HG02798 (cell line): ENCODE results near the gene CTDP1.
"Not testable (repeated sequence)": the region's sequence is repeated elsewhere in the genome, so short reads cannot be mapped to it uniquely, and the experiment has no call there.

Source experiments
- ATAC-seq: cut with Tn5 transposase; IDR thresholded peaks from one replicate; pipeline ENCODE4 v1.9.1; 2021; ENCODE audit warnings: mild to moderate bottlenecking; ENCODE audit not compliant: unreplicated experiment, poor library complexity

Gene CTDP1

DNA sequence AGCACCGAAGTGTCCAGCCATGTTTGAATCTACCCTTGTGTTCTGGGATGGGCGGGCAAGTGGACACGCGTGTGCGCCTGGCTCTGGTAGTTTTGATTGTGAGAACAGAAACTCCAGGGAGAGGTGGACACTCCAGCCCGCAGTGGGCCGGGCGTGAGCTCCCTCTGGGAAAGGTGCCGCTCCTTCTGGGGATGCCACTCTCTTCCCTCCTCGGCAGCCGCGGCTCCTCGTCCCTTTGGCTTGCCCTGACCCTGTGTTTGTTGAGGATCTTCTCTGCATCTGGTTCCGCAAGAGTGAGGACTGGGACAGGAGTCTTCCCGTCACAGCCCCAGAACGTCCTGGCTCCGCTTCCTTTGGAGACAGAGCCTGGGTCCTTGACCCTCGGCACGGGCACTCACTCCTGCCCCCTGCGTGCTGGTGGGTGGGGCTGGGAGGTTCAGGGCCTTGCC, 1.3 kb downstream of the CTDP1 start:
- no peak for ATAC-seq

DNA sequence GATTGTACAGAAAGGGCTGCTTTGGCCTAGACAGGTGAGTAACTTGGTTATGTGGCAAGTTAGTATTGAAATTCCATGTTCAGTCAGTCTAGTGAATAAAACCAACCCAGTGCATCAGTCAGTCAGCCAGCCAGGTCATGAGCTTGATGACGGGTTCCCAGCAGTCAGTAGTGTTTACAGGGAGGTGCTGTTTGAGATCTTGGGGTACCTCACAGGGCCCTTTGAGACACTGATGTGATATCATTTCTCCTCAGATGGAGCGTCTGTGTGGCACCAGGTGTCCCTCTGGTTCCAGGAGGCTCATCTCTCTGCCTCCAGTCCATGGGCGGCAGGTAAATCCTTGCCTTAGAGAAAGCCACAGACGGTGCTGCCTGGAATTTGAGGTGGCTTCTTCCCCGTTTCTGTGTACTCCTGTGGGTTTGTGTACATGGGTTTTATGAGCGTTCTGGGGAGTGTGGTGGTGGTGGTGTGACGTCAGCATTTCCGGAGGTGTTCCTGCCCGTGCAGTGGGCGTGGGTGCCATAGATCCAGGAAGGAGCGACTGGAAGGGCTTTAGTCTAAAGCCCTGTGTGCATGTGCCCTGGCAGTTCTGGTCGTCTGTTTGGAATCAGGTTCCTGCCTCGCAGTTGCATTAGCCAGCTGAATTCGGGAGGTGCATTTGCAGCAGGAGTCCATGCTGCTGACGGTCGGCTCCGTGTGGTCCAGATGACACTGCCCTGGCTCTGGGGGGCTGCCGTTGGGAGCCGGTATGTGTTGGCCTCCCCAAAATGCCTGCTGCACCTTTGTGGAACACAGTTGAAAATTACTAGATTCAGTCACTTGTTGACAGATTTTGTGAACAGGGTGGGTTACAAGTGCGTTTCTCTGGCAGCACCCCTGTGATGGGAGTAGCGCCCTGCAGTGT, 2.1 kb downstream of the CTDP1 start:
- ATAC-seq = no peak

DNA sequence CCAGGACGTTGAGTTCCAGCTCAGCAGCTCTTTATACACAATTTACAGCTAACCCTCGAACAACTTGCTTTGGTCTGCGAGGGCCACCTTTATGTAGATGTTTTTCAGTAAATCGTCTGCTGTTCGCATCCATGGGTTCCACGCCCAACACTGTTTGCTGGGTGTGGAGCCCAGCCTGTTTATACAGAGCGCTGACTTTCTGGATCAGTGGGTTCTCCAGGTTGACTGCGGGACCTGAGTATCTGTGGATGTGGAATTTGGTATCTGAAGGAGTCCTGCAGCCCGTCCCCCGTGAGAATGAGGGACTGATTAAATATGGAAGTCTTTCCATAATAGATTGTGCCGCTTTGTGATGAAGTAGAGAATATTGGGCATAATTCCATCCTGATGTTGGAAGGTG, 2.9 kb downstream of the CTDP1 start:
- no peak for ATAC-seq

DNA sequence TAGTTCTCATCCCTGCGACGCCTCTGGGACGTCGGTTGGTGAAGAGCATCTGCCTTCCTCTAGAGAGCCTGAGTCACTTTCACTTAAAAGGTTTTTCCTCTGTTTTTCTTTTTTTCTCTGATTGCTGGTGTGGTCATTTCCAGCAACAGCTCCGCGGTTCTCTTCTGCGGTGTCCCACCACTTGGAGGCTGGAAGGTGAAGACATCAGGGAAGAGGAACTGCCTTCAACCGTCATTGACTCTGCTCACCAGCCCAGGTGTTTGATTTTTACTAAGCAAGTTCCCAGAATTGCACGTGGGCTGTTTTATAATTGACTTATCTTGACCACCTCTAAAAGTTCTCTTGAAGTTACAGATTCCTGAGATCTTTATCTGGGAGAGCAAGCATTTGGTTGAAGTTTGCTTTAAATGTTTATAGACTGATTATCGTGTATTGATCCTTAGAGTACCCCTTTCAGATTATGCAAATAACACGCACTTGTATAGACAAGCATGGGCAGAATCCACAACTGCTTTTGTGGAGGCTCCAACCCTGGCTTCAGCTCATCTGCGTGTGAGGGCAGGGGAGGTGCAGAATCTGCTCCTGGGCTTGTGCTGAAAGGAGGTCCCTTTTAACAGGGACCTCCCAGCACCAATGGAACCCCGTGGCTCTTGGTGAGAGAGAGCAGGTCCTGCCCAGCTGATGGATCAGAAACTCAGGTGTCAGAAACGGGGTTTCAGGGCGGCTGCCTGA, 3.5 kb downstream of the CTDP1 start:
- no peak for ATAC-seq

DNA sequence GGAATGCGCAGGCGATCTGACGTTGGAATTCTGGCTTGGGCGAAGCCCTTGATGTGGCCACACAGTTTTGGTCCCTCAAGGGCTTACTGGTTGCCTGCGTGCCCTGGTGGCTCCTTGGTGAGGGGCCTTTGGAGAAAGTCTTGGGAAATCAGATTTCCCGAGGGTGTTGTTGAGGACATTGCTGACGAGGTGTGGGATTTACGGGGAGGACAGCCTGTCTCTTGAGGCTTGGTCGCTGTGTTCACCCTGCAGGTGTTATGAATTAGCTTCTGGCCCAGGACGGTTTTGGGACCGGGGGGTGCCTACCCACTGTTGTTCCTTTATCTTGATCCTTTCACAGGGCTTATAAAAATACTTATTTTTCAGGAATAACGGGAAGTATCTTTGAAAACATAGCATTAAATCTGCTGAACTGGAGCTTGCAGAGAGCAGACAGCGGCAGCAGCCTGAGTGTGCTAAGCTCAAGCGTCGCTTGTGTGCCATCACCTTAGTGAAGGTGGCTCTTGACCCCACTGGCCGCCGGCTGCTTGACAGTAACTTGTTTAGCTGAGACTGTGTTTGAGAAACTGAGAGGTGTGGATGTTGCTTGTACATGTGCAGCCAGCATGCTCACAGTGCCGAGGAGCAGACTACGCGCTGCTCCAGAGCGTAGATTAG, 4.2 kb downstream of the CTDP1 start:
- ATAC-seq = no peak

DNA sequence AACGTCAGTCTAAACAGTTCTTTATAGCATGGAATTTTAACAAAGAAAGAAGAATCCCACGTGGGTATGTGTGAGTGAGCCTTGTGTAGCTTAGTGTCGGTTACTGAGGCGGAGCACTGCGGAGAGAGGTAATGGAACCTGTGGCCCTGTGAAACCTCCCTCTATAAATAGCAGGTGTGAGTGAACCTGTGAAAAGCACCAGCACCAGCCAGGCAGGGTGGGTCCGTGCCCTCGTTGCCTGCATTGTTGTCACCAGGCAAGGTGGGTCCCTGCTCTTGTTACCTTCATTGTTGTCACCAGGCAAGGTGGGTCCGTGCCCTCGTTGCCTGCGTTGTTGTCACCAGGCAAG, 4.7 kb downstream of the CTDP1 start:
- no peak for ATAC-seq

DNA sequence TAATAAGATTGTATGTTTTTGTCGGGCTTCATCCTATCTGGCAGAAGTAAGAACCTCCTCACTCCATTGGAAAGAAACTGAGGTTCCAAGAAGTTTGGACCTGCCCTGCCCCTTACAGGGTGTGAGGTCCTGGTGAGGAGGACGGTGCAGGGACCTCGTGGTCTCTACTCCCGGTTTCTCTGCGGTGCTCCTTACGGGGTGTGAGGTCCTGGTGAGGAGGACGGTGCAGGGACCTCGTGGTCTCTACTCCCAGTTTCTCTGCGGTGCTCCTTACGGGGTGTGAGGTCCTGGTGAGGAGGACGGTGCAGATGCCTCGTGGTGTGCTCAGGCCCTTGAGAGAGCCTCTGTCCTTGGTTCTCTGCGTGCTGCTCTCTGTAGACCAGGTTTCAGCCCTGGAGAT, 5.2 kb downstream of the CTDP1 start:
- no peak for ATAC-seq

DNA sequence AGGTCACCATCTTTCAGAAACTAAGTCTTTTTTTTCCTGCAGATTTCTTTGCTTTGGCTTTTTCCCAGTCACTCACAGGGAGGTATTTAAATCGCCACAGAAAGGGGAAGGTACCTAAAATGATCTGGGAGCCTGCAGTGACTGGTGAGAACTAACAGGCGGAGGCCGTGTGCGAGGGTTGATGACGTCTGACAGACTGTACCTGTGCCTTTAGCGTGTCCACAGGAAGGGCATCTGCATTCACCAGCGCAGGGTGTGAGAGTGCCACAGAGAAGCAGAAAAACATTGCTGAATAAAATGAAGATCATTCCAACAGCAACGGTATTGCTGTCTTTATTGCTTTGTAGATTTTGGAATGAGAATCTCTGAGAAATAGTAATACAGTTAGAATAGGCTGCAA, 5.7 kb downstream of the CTDP1 start:
- ATAC-seq = no peak

DNA sequence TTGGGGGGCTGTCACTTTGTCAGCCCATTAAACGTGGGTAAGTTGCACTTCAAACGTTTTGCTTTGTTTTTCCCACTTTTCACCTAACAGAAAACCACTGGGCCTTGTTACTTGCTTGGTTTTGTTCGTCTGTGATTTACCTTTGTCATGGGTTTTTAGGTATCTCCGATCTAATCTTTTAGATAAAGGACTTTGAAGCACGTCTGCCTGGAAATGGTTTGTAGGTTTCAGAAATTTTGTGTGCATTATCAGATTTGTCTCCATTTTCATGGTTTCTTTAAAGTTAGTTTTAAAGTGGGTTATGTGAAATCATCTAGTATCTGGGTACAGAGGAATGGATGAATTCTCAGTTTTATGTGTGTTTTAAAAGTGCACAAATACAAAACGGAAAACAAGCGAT, 6.4 kb downstream of the CTDP1 start:
- ATAC-seq = no peak

DNA sequence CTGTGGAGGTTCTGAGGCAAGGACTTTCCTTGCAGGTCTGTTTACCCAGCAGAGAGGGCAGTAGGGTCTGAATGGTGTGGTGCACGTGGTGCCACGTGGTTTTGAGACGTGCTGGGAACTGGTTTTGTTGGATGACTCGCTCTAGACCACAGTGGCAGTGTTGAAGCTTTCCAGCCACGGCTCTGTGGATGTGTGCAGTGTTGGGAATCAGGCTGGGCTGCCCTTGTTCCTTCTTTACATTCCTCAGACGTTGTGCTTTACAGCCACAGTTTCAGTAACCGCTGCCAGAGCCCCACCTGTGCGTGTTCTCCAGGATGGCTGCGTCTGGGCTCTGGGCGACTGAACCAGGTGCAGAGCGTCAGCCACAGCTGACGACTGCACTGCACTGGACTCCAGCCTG, 8.2 kb downstream of the CTDP1 start:
- no peak for ATAC-seq

DNA sequence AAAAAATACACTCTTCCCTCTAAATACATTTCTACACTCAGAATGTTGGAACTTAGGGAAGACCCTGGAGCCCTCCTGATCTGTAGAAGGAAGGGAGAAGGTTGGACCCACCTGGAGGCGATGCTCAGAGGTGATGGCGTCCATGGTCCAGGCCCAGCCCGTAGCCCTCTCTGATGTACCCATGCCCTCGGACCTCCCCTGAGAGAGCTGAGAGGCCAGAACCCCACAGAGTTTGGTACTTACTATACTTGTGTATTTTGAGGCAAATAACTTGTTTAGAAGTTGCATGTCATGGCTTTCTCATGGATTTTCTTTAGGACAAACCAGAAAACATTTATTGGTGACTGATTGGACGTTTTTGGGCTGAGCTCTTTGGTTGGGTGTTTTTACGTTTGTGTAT, 10.5 kb downstream of the CTDP1 start:
- ATAC-seq = no peak

DNA sequence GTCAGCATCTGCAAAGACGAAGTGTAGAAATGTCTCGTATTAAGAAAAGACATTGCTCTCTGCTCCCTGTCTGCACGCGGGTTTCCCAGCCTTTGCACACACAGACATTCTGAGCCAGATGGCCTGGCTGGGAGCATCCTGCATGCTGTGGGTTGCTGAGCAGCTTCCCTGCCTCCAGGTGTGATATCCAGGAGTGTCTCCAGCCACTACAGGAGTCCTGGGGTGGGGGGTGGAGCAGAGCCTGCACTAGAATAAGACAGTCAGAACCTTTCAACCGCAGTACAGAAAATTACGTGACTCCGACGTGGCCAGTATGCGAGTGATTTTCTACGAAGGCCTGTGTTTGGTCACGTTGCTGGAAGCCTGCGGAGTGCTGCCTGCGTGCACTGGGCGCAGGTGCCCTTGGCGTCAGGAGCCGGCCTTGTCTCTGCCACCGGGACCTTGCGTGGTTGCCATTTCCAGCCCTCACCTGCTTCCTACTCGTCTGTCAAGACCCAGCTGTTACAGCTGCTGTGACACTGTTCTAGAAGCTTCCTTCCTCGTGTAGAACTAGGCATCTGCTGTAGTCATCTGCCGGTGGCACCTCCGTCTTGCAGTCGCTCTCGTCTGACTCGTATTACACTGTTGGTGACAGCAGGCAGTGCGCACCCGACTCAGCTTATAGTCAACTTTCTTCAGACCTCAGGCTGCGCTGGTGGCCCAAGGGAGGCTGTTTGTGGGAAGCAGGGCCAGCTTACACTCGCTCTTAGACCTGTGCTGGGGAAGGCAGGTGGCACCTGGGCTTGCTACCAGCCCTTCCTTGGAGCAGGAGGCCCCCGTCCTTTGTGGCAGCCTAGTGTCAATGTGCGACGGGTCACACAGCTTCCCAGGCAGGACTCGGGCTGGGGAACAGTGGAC, 11.2 kb downstream of the CTDP1 start:
- no peak for ATAC-seq

DNA sequence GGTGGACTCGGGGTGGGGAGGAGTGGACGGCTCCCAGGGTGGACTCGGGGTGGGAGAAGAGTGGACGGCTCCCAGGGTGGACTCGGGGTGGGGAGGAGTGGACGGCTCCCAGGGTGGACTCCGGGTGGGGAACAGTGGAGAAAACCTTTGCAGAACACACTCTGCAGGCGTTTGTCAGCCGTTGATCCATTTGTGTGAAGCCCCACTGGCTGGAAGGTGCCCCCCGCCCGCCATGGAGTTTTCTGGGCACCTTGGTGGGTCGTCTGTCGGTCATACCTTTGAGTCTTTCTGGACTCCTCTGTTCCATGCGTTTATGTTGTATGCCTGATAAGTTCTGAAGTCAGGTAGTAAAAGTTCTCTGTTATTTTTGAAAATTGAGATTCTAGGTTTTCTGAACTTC, 12.5 kb downstream of the CTDP1 start:
- no peak for ATAC-seq

DNA sequence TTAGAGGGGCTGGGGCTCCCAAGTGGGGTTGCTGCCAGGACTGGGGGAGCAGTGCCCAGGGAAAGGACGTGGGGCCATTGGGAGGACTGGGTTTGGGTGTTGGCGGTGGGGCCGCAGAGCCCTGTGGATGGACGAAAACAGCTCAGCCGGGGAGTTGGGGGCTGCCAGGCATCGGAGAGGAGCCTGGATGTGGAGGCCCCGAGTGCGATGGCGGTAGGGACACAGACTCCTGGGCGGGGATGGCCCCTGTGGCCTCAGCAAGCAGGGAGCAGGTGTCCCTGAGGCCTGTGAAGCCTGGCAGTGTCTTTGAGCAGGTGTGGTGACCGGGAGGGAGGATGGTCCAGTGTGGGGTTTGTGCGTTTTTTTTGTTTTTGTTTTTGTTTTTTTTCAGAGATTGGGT, 13.3 kb downstream of the CTDP1 start:
- no peak for ATAC-seq

DNA sequence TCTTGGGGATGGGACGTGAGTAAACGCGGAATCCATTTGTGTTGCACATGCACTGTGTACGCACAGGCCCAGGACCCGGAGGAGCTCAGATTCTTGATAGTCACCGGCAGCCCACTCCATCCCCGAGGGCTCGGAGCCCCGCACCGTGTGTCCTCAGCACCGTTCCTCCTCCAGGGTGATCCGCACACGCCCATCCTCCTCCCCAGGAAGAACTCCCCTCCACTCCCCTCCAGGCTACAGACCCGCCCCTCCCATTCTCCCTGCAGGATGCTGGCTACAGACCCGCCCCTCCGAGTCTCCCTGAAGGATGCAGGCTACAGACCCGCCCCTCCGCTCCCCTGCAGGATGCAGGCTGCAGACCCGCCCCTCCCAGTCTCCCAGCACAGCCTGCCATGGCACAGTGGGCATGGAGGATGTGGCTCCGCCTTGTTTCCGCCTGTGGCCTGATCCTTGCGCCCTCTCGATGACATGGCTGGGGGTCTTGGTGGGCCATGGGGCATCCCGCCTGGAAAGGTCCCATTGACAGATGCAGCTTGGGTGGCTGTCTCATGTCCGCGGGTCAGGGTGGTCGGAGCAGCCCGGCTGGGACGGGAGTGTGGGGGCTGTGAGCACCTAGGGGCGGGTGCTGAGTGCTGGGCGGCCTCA, 14.1 kb downstream of the CTDP1 start:
- no peak for ATAC-seq

DNA sequence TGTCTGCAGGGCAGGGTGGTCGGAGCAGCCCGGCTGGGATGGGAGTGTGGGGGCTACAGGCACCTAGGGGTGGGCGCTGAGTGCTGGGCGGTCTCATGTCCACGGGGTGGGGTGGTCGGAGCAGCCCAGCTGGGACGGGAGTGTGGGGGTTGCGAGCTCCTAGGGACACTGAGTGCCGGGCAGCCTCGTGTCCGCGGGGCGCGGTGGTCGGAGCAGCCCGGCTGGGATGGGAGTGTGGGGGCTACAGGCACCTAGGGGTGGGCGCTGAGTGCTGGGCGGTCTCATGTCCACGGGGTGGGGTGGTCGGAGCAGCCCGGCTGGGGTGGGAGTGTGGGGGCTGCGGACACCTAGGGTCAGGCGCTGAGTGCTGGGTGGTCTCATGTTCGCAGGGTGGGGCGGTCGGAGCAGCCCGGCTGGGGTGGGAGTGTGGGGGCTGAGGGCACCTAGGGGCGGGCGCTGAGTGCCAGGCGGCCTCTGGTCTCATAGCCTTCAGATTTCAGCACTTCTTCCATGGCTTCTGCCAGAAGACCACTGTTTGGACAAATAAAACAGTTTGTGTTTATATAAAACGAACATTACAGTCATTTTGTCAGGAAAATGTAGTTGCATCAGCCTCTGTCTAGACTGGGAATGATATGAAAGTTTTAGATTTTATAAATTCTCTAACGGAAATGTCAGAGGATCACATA, 14.7 kb downstream of the CTDP1 start:
- ATAC-seq = not testable (repeated sequence)

DNA sequence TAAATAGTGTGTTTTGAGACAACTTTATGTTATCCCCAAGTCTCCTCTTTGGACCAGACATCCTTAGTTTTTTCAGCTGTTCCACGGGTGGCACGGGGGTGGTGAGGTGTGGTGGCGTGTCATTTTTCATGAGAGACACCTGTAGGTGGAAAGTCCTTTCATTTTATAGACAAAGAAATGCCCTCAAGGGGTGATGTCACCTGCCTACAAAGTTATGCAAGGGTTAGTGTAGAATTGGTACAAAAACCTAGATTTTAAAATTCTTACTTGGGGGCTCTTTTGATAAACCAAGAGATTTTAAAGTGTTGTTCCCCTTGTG, 15.3 kb downstream of the CTDP1 start:
- ATAC-seq = no peak

DNA sequence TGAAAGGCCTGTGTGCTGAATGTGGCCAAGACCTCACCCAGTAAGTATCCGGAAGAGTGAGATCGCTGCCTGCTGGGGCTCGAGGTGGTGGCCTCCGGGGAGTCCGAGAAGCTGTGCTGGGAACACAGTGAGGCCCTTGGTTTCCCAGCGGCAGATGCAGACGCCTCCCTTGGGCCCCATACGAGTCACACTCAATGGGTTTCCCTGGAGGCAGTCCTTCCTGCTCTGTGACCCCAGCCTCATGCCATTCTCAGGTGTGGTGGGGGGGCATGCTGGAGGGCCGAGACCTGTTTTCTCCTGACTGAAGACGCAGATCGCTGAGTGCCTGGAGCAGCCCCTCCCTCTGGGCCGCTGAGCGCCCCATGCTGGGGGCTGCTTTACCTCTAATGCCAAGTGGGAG, 15.7 kb downstream of the CTDP1 start:
- no peak for ATAC-seq
